Nephron (organoid): ENCODE data around the gene ST7L.

Experiments
- H3K27ac Mint-ChIP-seq, 3 experiments: 2 replicates each; pipeline ENCODE4 v1.8.0; 2020; ENCODE audit warnings: mixed read lengths in 3 of 3, mild to moderate bottlenecking in 2 of 3, moderate library complexity in 1 of 3
- H3K27me3 Mint-ChIP-seq: 2 replicates; pipeline ENCODE4 v1.8.0; 2021; ENCODE audit warnings: low read depth, mild to moderate bottlenecking, moderate library complexity, mixed read lengths
- H3K36me3 Mint-ChIP-seq: 2 replicates; pipeline ENCODE4 v1.8.0; 2020; ENCODE audit warnings: low read depth, mixed read lengths
- H3K4me1 Mint-ChIP-seq: 2 replicates; pipeline ENCODE4 v1.8.0; 2020; ENCODE audit warnings: mixed read lengths
- H3K4me3 Mint-ChIP-seq, 3 experiments: 2 replicates each; pipeline ENCODE4 v1.8.0; 2020; ENCODE audit warnings: mild to moderate bottlenecking in 3 of 3, mixed read lengths in 3 of 3, moderate library complexity in 2 of 3
- H3K9me3 Mint-ChIP-seq: 2 replicates; pipeline ENCODE4 v1.8.0; 2020; ENCODE audit warnings: mixed read lengths
- TF ChIP-seq, protein P1 (sequence below), 3 experiments: fragments of 200-600 bp; sonication (generic); IDR thresholded peaks; one replicate each; pipeline ENCODE4 v1.5.0; 2021; ENCODE audit warnings: antibody characterized with exemption in 3 of 3; ENCODE audit not compliant: unreplicated experiment in 3 of 3

ST7L gene

GRCh38 chr1:112504661-112505399 is 114.1 kb downstream of the ST7L start:
- no peaks in the 10 kb centered on the region for H3K36me3 Mint-ChIP-seq
- TF ChIP-seq, protein P1, sequence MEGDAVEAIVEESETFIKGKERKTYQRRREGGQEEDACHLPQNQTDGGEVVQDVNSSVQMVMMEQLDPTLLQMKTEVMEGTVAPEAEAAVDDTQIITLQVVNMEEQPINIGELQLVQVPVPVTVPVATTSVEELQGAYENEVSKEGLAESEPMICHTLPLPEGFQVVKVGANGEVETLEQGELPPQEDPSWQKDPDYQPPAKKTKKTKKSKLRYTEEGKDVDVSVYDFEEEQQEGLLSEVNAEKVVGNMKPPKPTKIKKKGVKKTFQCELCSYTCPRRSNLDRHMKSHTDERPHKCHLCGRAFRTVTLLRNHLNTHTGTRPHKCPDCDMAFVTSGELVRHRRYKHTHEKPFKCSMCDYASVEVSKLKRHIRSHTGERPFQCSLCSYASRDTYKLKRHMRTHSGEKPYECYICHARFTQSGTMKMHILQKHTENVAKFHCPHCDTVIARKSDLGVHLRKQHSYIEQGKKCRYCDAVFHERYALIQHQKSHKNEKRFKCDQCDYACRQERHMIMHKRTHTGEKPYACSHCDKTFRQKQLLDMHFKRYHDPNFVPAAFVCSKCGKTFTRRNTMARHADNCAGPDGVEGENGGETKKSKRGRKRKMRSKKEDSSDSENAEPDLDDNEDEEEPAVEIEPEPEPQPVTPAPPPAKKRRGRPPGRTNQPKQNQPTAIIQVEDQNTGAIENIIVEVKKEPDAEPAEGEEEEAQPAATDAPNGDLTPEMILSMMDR (IDR thresholded peaks at IDR 0.05; ENCODE audit: unreplicated experiment in 3 of 3), result no peak
- peaks cover 42% of the 10 kb centered on the region for H3K4me1 Mint-ChIP-seq
- peaks cover 81% of the 10 kb centered on the region for H3K27me3 Mint-ChIP-seq
- no peaks in the 10 kb centered on the region for H3K9me3 Mint-ChIP-seq
- peak overlapping the region; percentile 90 to 99 (median 97) for H3K27ac Mint-ChIP-seq
- H3K4me3 Mint-ChIP-seq, result peak overlapping the region; percentile 67 to 79 (median 73)

GRCh38 chr1:112504001-112504660 is 114.8 kb downstream of the ST7L start:
- TF ChIP-seq, protein P1 (IDR thresholded peaks at IDR 0.05; ENCODE audit: unreplicated experiment in 3 of 3), result no peak
- H3K4me1 Mint-ChIP-seq, result peaks cover 40% of the 10 kb centered on the region
- H3K27ac Mint-ChIP-seq, result peak overlapping the region; percentile 90 to 99 (median 97)
- H3K27me3 Mint-ChIP-seq, result peaks cover 81% of the 10 kb centered on the region
- H3K36me3 Mint-ChIP-seq, result no peaks in the 10 kb centered on the region
- no peaks in the 10 kb centered on the region for H3K9me3 Mint-ChIP-seq
- peak overlapping the region; percentile 67 to 79 (median 73) for H3K4me3 Mint-ChIP-seq

DNA sequence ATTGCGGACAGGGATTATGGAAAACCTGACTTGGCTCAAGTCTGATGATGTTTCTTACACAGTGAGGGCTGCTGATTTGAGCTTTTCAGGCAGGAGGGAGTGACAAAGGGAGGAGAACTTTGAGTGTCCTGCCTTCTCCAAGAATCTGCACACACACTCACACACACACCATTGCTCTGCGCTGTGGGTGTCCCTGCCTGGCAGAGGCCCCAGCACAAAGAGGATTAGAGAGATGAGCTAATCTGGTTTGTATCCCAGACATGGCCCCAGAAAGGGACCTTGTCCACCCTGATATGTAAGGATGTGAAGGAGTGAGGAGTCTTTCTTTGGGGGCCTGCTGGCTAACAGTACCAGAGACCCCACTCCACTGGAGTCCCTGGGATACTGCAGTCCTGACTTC is 116.1 kb downstream of the ST7L start:
- TF ChIP-seq, protein P1 (IDR thresholded peaks at IDR 0.05; ENCODE audit: unreplicated experiment in 3 of 3), result no peak
- Mint-ChIP-seq H3K9me3 (no peaks in the 10 kb centered on the region), H3K4me3 (peak overlapping the region; percentile 74 to 81 (median 77)), H3K27me3 (peaks cover 85% of the 10 kb centered on the region), H3K4me1 (peaks cover 40% of the 10 kb centered on the region), H3K27ac (peak overlapping the region; percentile 52 to 99 (median 97)), H3K36me3 (no peaks in the 10 kb centered on the region)

DNA sequence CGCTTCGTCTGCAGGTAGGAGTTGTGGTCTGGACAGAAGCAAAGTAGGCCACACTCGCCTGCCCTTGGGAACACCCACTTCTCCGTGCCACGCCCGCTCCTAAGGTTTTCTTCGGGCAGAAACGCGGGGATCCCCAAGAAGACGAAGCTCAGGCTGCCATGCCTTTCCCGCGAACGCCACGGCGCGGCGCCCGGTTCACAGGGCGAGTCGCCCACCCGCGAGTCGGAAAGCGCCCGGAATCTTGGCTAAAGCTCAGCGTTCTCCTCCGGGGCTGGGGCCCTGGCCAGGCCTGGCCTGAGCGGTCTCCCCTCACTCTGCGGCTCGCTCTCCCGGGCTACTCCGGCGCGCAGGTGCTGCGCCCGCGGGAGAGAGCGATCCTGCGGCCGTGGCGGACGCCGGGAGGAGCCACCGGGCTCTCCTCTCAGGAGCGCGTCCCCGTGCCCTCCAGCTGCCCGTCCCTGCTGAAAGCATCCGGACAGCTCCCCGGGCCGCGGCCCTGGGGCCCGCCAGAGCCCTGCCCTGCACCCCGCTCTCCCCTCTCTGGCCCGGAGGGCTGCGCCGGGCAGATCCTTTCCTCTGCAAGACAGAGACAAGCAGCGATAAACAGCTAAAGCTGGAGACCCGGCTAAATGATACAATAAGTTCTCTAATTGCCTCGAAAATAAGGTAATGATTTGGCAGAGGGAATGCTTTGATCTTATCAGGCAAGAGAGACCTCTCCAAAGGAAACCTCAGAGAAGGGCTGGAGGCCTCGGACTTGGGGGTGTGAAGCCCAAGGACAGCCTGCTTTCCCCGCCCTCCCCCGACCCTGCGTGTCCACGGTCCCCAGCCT is 116.9 kb downstream of the ST7L start:
- TF ChIP-seq, protein P1 (IDR thresholded peaks at IDR 0.05; ENCODE audit: unreplicated experiment in 3 of 3), result peak; percentile 64 to 68 (median 64)
- Mint-ChIP-seq H3K4me3 (peak overlapping the region; percentile 74 to 81 (median 77)), H3K36me3 (no peaks in the 10 kb centered on the region), H3K9me3 (no peaks in the 10 kb centered on the region), H3K4me1 (peaks cover 37% of the 10 kb centered on the region), H3K27me3 (peaks cover 85% of the 10 kb centered on the region), H3K27ac (peak overlapping the region; percentile 52 to 99 (median 97))

- H3K4me1 Mint-ChIP-seq, result no peaks in the 10 kb centered on the region
- H3K36me3 Mint-ChIP-seq, result no peaks in the 10 kb centered on the region
- H3K27me3 Mint-ChIP-seq, result peaks cover 57% of the 10 kb centered on the region
- no peaks in the 10 kb centered on the region for H3K9me3 Mint-ChIP-seq
- H3K27ac Mint-ChIP-seq, result no peak overlapping the region
- TF ChIP-seq, protein P1 (IDR thresholded peaks at IDR 0.05; ENCODE audit: unreplicated experiment in 3 of 3), result no peak
- no peak overlapping the region for H3K4me3 Mint-ChIP-seq
These were observed 122.7 kb downstream of the ST7L start for GRCh38 chr1:112496290-112496689.
